HEK293 (cell line): Measurements from ENCODE around the gene LPP.

Experiments
- CTCF ChIA-PET: fragments of 350-600 bp; formaldehyde crosslinking; extraction: SDS; loops from one replicate; lab custom pipeline; 2021; ENCODE audit warnings: antibody characterized with exemption; lab: Yijun Ruan, JAX
- POLR2A ChIA-PET: fragments of 300-600 bp; formaldehyde crosslinking; extraction: SDS; loops from one replicate; lab custom pipeline; 2020; ENCODE audit warnings: antibody characterized with exemption, inconsistent platforms; lab: Yijun Ruan, JAX
- H3K27ac ChIP-seq: fragments of 200-500 bp; sonication (Bioruptor generic); 2 replicates; pipeline ENCODE4 v1.5.1; 2014; ENCODE audit warnings: low read depth, low read length, control low read depth, inconsistent platforms; ENCODE audit errors: extremely low read depth
- H3K36me3 ChIP-seq, 2 experiments: fragments of 200-500 bp in 1 of 2; sonication (Bioruptor generic) in 1 of 2; 1 replicate in 1 of 2; 2 replicates in 1 of 2; pipeline ENCODE4 v1.5.1; 2014 to 2017; ENCODE audit warnings: inconsistent platforms in 2 of 2, low read length in 2 of 2; ENCODE audit not compliant: control insufficient read depth in 2 of 2, insufficient read depth in 1 of 2
- H3K4me1 ChIP-seq: fragments of 200-500 bp; sonication (Bioruptor generic); 2 replicates; pipeline ENCODE4 v1.5.1; 2014; ENCODE audit warnings: mild to moderate bottlenecking, low read length, inconsistent platforms; ENCODE audit not compliant: control insufficient read depth, insufficient read depth
- H3K4me3 ChIP-seq: 2 replicates; pipeline ENCODE4 v1.5.1; 2011; ENCODE audit warnings: low read depth, mild to moderate bottlenecking, control low read depth, low read length, moderate library complexity
- H3K9me3 ChIP-seq: fragments of 200-500 bp; sonication (Bioruptor generic); 2 replicates; pipeline ENCODE4 v1.5.1; 2014; ENCODE audit warnings: low read depth, low read length, inconsistent platforms; ENCODE audit not compliant: control insufficient read depth, insufficient read depth
- FEZF1 ChIP-seq: fragments of 450-650 bp; formaldehyde crosslinking; IDR thresholded peaks from 2 replicates; pipeline ENCODE4 v1.5.1; 2016; ENCODE audit warnings: missing biosample characterization, missing genetic modification characterization
- KLF8 ChIP-seq: fragments of 450-650 bp; formaldehyde crosslinking; IDR thresholded peaks from 2 replicates; pipeline ENCODE4 v1.5.1; 2016; ENCODE audit warnings: missing biosample characterization, missing genetic modification characterization
- PRDM1 ChIP-seq: fragments of 450-650 bp; formaldehyde crosslinking; IDR thresholded peaks from 2 replicates; pipeline ENCODE4; 2016; ENCODE audit warnings: missing biosample characterization, missing genetic modification characterization
- SETDB1 ChIP-seq: IDR thresholded peaks from one replicate; pipeline ENCODE4 v1.6.1; 2017; ENCODE audit warnings: mild to moderate bottlenecking, low read length, moderate library complexity, mixed read lengths; ENCODE audit not compliant: insufficient read length
- SP7 ChIP-seq: fragments of 450-650 bp; formaldehyde crosslinking; IDR thresholded peaks from 2 replicates; pipeline ENCODE4 v1.5.1; 2016; ENCODE audit warnings: missing biosample characterization, missing genetic modification characterization
- ZBTB49 ChIP-seq: fragments of 450-650 bp; formaldehyde crosslinking; IDR thresholded peaks from 2 replicates; pipeline ENCODE4 v1.5.1; 2016; ENCODE audit warnings: missing biosample characterization, missing genetic modification characterization, low read depth
- ZFP37 ChIP-seq: fragments of 450-650 bp; formaldehyde crosslinking; IDR thresholded peaks from 2 replicates; pipeline ENCODE4 v1.5.1; 2016; ENCODE audit warnings: missing biosample characterization, missing genetic modification characterization
- ZIC2 ChIP-seq: fragments of 450-650 bp; formaldehyde crosslinking; IDR thresholded peaks from 2 replicates; pipeline ENCODE4 v1.5.1; 2016; ENCODE audit warnings: missing biosample characterization, missing genetic modification characterization
- ZNF133 ChIP-seq: fragments of 450-650 bp; formaldehyde crosslinking; IDR thresholded peaks from 2 replicates; pipeline ENCODE4 v1.5.1; 2016; ENCODE audit warnings: missing biosample characterization, missing genetic modification characterization
- ZNF146 ChIP-seq: fragments of 450-650 bp; formaldehyde crosslinking; IDR thresholded peaks from 2 replicates; pipeline ENCODE4 v1.5.1; 2016; ENCODE audit warnings: missing biosample characterization, missing genetic modification characterization
- ZNF157 ChIP-seq: fragments of 450-650 bp; formaldehyde crosslinking; IDR thresholded peaks from 2 replicates; pipeline ENCODE4 v1.5.1; 2016; ENCODE audit warnings: missing biosample characterization, missing genetic modification characterization
- ZNF202 ChIP-seq: fragments of 450-650 bp; formaldehyde crosslinking; IDR thresholded peaks from 2 replicates; pipeline ENCODE4 v1.5.1; 2016; ENCODE audit warnings: missing biosample characterization, missing genetic modification characterization, borderline replicate concordance
- ZNF211 ChIP-seq: fragments of 450-650 bp; formaldehyde crosslinking; IDR thresholded peaks from 2 replicates; pipeline ENCODE4 v1.5.1; 2016; ENCODE audit warnings: low read depth, missing biosample characterization, missing genetic modification characterization
- ZNF214 ChIP-seq: fragments of 450-650 bp; formaldehyde crosslinking; IDR thresholded peaks from 2 replicates; pipeline ENCODE4 v1.5.1; 2017; ENCODE audit warnings: missing biosample characterization, mild to moderate bottlenecking, missing genetic modification characterization, borderline replicate concordance
- ZNF221 ChIP-seq: fragments of 450-650 bp; formaldehyde crosslinking; IDR thresholded peaks from 2 replicates; pipeline ENCODE4 v1.5.1; 2017; ENCODE audit warnings: missing biosample characterization, missing genetic modification characterization, borderline replicate concordance
- ZNF26 ChIP-seq: fragments of 450-650 bp; formaldehyde crosslinking; IDR thresholded peaks from 2 replicates; pipeline ENCODE4 v1.5.1; 2016; ENCODE audit warnings: missing biosample characterization, missing genetic modification characterization
- ZNF266 ChIP-seq: fragments of 450-650 bp; formaldehyde crosslinking; IDR thresholded peaks from 2 replicates; pipeline ENCODE4 v1.5.1; 2016; ENCODE audit warnings: missing biosample characterization, missing genetic modification characterization, low read depth
- ZNF274 ChIP-seq, 2 experiments: fragments of 200-500 bp in 1 of 2; fragments of 450-650 bp in 1 of 2; sonication (Bioruptor generic) in 1 of 2; formaldehyde crosslinking in 1 of 2; IDR thresholded peaks; 2 replicates each; pipeline versions ENCODE4 v1.5.1 to v1.6.1; 2014 to 2016; ENCODE audit warnings: borderline replicate concordance in 1 of 2, inconsistent platforms in 1 of 2, low read length in 1 of 2, missing biosample characterization in 1 of 2, missing genetic modification characterization in 1 of 2
- ZNF335 ChIP-seq: fragments of 450-650 bp; formaldehyde crosslinking; conservative IDR thresholded peaks from 2 replicates; pipeline ENCODE4 v1.5.1; 2016; ENCODE audit warnings: missing biosample characterization, missing genetic modification characterization
- ZNF350 ChIP-seq: fragments of 450-650 bp; formaldehyde crosslinking; IDR thresholded peaks from 2 replicates; pipeline ENCODE4 v1.5.0; 2017; ENCODE audit warnings: missing biosample characterization, mild to moderate bottlenecking, missing genetic modification characterization
- ZNF391 ChIP-seq: fragments of 450-650 bp; formaldehyde crosslinking; IDR thresholded peaks from 2 replicates; pipeline ENCODE4 v1.5.1; 2016; ENCODE audit warnings: low read depth, missing biosample characterization, missing genetic modification characterization, borderline replicate concordance
- ZNF394 ChIP-seq: fragments of 450-650 bp; formaldehyde crosslinking; IDR thresholded peaks from 2 replicates; pipeline ENCODE4 v1.5.1; 2016; ENCODE audit warnings: missing biosample characterization, missing genetic modification characterization, mild to moderate bottlenecking, moderate library complexity, borderline replicate concordance
- ZNF521 ChIP-seq: fragments of 450-650 bp; formaldehyde crosslinking; IDR thresholded peaks from 2 replicates; pipeline ENCODE4 v1.5.1; 2017; ENCODE audit warnings: missing biosample characterization, mild to moderate bottlenecking, missing genetic modification characterization
- ZNF544 ChIP-seq: fragments of 450-650 bp; formaldehyde crosslinking; IDR thresholded peaks from 2 replicates; pipeline ENCODE4 v1.5.0; 2017; ENCODE audit warnings: missing biosample characterization, missing genetic modification characterization
- ZNF624 ChIP-seq: fragments of 450-650 bp; formaldehyde crosslinking; IDR thresholded peaks from 2 replicates; pipeline ENCODE4 v1.5.1; 2017; ENCODE audit warnings: missing biosample characterization, missing genetic modification characterization
- ZNF747 ChIP-seq: fragments of 450-650 bp; formaldehyde crosslinking; IDR thresholded peaks from 2 replicates; pipeline ENCODE4 v1.5.1; 2016; ENCODE audit warnings: missing biosample characterization, missing genetic modification characterization
- TF ChIP-seq, protein P1 (sequence below): fragments of 450-650 bp; formaldehyde crosslinking; IDR thresholded peaks from 2 replicates; pipeline ENCODE4 v1.5.1; 2017; ENCODE audit warnings: missing biosample characterization, mild to moderate bottlenecking, missing genetic modification characterization, moderate library complexity
- TF ChIP-seq, protein P2 (sequence below): IDR thresholded peaks from 2 replicates; pipeline ENCODE4 v1.6.1; 2011; ENCODE audit warnings: mild to moderate bottlenecking, low read depth, low read length, borderline replicate concordance
- TF ChIP-seq, protein P3 (sequence below): fragments of 450-650 bp; formaldehyde crosslinking; IDR thresholded peaks from 2 replicates; pipeline ENCODE4 v1.5.1; 2017; ENCODE audit warnings: missing biosample characterization, missing genetic modification characterization

The LPP gene

GRCh38 chr3:188185717-188186251 lies 31.8 kb downstream of the LPP start:
- POLR2A ChIA-PET = no interaction called here
- TF ChIP-seq ZNF391 (tag by site-specific recombination) = no peak
- TF ChIP-seq PRDM1 (tag by site-specific recombination) = no peak
- TF ChIP-seq ZNF202 = no peak
- no peak for TF ChIP-seq ZNF221 (tag by site-specific recombination)
- no peak for TF ChIP-seq ZNF146 (tag by site-specific recombination)
- no peak for TF ChIP-seq ZFP37 (tag by site-specific recombination)
- TF ChIP-seq FEZF1 = peak; percentile 40; the same call in 1 of the 2 replicates
- TF ChIP-seq, protein P1, sequence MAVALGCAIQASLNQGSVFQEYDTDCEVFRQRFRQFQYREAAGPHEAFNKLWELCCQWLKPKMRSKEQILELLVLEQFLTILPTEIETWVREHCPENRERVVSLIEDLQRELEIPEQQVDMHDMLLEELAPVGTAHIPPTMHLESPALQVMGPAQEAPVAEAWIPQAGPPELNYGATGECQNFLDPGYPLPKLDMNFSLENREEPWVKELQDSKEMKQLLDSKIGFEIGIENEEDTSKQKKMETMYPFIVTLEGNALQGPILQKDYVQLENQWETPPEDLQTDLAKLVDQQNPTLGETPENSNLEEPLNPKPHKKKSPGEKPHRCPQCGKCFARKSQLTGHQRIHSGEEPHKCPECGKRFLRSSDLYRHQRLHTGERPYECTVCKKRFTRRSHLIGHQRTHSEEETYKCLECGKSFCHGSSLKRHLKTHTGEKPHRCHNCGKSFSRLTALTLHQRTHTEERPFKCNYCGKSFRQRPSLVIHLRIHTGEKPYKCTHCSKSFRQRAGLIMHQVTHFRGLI (tag by site-specific recombination) = peak; percentile 89
- TF ChIP-seq, protein P2, sequence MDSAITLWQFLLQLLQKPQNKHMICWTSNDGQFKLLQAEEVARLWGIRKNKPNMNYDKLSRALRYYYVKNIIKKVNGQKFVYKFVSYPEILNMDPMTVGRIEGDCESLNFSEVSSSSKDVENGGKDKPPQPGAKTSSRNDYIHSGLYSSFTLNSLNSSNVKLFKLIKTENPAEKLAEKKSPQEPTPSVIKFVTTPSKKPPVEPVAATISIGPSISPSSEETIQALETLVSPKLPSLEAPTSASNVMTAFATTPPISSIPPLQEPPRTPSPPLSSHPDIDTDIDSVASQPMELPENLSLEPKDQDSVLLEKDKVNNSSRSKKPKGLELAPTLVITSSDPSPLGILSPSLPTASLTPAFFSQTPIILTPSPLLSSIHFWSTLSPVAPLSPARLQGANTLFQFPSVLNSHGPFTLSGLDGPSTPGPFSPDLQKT = no peak
- TF ChIP-seq ZNF624 (tag by site-specific recombination) = no peak
- TF ChIP-seq, protein P3, sequence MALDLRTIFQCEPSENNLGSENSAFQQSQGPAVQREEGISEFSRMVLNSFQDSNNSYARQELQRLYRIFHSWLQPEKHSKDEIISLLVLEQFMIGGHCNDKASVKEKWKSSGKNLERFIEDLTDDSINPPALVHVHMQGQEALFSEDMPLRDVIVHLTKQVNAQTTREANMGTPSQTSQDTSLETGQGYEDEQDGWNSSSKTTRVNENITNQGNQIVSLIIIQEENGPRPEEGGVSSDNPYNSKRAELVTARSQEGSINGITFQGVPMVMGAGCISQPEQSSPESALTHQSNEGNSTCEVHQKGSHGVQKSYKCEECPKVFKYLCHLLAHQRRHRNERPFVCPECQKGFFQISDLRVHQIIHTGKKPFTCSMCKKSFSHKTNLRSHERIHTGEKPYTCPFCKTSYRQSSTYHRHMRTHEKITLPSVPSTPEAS (tag by site-specific recombination) = no peak
- no peak for TF ChIP-seq ZNF521 (tag by site-specific recombination)
- TF ChIP-seq ZNF394 (tag by site-specific recombination) = no peak
- TF ChIP-seq ZNF133 (tag by site-specific recombination) = no peak
- TF ChIP-seq ZNF157 (tag by site-specific recombination) = no peak
- TF ChIP-seq SETDB1 = no peak
- peak; percentile 97 for TF ChIP-seq ZIC2 (tag by site-specific recombination)
- peak; percentile 48; the same call in 1 of the 2 replicates for TF ChIP-seq SP7 (tag by site-specific recombination)
- H3K27ac ChIP-seq = no peak overlapping the region; the same call in 1 of the 2 replicates
- H3K9me3 ChIP-seq = no peaks in the 10 kb centered on the region
- CTCF ChIA-PET = no interaction called here
- peaks cover 9% of the 10 kb centered on the region for H3K4me1 ChIP-seq
- no peak overlapping the region for H3K4me3 ChIP-seq
- no peaks in the 10 kb centered on the region for H3K36me3 ChIP-seq

DNA sequence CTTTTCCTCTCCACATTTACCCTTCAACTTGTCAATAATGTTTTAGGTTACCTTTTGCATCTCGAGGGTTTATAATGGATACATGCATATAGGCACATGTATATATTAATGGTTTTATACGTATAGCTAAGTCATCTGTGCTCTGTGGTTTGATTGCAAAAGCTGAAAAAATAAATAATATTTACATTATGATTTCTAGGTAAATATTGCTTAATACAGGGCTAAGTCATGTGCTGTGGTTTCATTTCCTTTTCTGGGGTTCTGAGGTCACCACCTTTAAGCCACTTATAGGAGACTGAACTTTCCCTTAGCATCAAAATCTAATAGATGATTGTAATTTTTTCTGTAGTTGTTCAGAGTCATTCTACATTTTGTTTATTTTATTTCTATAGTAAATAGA lies 33.1 kb downstream of the LPP start:
- H3K27ac ChIP-seq = no peak overlapping the region
- peaks cover 9% of the 10 kb centered on the region for H3K4me1 ChIP-seq
- TF ChIP-seq ZNF133 (tag by site-specific recombination) = no peak
- no peak for TF ChIP-seq ZNF335 (tag by site-specific recombination)
- TF ChIP-seq ZNF211 (tag by site-specific recombination) = no peak
- no peak for TF ChIP-seq ZNF274 (IDR thresholded peaks at IDR 0.05; ENCODE audit: low read length)
- TF ChIP-seq ZNF274 (tag by site-specific recombination; IDR thresholded peaks at IDR 0.05; ENCODE audit: borderline replicate concordance) = no peak
- no peak for TF ChIP-seq ZNF747 (tag by site-specific recombination)
- no peak for TF ChIP-seq ZNF266
- no peak for TF ChIP-seq ZNF26 (tag by site-specific recombination)
- no peak for TF ChIP-seq ZNF544
- no peak for TF ChIP-seq KLF8 (tag by site-specific recombination)
- no peak for TF ChIP-seq ZNF350
- no peak for TF ChIP-seq ZNF214 (tag by site-specific recombination)
- no peak for TF ChIP-seq ZBTB49 (tag by site-specific recombination)
- TF ChIP-seq, all 188 proteins: peak for 0
- CTCF ChIA-PET = interaction anchor here (0.7 kb wide), 1 partner anchor 32 kb away, joined by 3 read pairs; no protein-coding TSS in a partner anchor
- H3K9me3 ChIP-seq = no peaks in the 10 kb centered on the region
- POLR2A ChIA-PET = no interaction called here
- H3K4me3 ChIP-seq = no peak overlapping the region
- peaks cover 0 to 3% of the 10 kb centered on the region in 2 experiments; a peak in 1 of 3 replicates for H3K36me3 ChIP-seq
